NB4 (cell line): ENCODE data around the gene ADGRD2.

Experiments used
- CTCF ChIP-seq: IDR thresholded peaks from one replicate; pipeline ENCODE4 v1.5.1; 2012; ENCODE audit warnings: low read depth, low read length
- MYC ChIP-seq: IDR thresholded peaks from 2 replicates; pipeline ENCODE4 v1.6.1; 2011; ENCODE audit warnings: low read depth, low read length
- POLR2A ChIP-seq: IDR thresholded peaks from 2 replicates; pipeline ENCODE4 v1.6.1; 2011; ENCODE audit warnings: mild to moderate bottlenecking; ENCODE audit not compliant: insufficient read length; ENCODE audit errors: extremely low read depth

DNA sequence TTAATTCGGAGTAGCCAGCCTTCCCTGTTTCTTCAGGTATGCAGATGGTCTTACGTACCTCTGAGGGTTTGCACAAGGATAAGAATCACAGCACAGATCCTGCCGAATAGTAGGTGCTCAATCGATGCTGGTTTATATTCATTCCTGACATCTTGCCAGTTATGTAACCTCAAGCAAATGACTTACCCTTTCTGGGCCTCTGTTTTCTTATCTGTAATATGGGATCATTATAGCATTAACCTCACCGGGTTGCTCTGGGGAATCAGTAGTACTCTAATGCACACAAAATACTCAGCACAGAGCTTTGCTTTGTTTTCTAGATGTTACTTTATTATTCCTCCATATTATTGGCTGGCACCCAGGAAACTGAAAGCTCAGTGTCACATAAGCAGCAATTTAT is 64.6 kb downstream of the ADGRD2 start:
- TF ChIP-seq POLR2A (no peak), CTCF (no peak), MYC (no peak)
